ENCODE measurements around the gene GPRIN3. TPM values are rescaled to one million over a fixed set of nuclear protein-coding genes. Genes with fewer than 3 reads are reported as not detected.

Gene GPRIN3
- total RNA-seq, 1 donor from 2014 or later = 25.2 TPM

DNA sequence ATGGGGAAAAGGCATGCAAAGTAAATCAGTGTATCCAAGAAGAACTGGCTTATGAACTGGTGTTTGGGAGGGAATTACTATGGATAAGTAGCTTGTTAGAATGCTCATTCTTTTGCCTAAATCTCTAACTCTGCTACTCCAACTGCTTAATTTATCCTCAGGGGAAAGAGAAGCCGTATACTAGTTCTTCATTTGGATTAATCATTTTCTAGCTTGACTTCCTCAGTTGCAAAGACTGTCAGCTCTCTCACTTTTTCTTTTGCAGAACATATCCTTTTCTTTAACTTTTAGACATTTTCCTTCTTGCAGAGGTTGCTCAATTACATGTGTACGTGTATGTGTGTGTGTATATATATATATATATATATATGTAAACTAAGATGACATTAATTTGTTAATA lies 21.9 kb downstream of the GPRIN3 start:
- ATAC-seq = no peak
- no peaks in the 10 kb centered on the region for H3K9me3 ChIP-seq
- TF ChIP-seq CTCF (IDR thresholded peaks at IDR 0.05) = no peak
- no peak for DNase-seq
- H3K27me3 ChIP-seq = no peaks in the 10 kb centered on the region
- H3K4me3 ChIP-seq = no peak overlapping the region
- intact Hi-C loops (cut with DNase I) = no loop called here
- H3K4me1 ChIP-seq = peaks cover 7% of the 10 kb centered on the region
- peak overlapping the region; percentile 33 for H3K27ac ChIP-seq
- no peaks in the 10 kb centered on the region for H3K36me3 ChIP-seq

GRCh38 chr4:89284828-89285227 lies 22.8 kb downstream of the GPRIN3 start:
- Histone ChIP-seq H3K4me3 (no peak overlapping the region), H3K9me3 (no peaks in the 10 kb centered on the region), H3K36me3 (no peaks in the 10 kb centered on the region), H3K27ac (no peak overlapping the region), H3K4me1 (peaks cover 7% of the 10 kb centered on the region), H3K27me3 (no peaks in the 10 kb centered on the region)
- ATAC-seq (peak; percentile 75), DNase-seq (no peak)
- TF ChIP-seq CTCF (IDR thresholded peaks at IDR 0.05) = no peak
- intact Hi-C loops (cut with DNase I) = no loop called here

- ATAC-seq (no peak), DNase-seq (no peak)
- Histone ChIP-seq H3K27ac (peak overlapping the region; percentile 49), H3K4me3 (no peak overlapping the region), H3K9me3 (no peaks in the 10 kb centered on the region), H3K4me1 (peaks cover 7% of the 10 kb centered on the region), H3K27me3 (no peaks in the 10 kb centered on the region), H3K36me3 (no peaks in the 10 kb centered on the region)
- no peak for TF ChIP-seq CTCF (IDR thresholded peaks at IDR 0.05)
- intact Hi-C loops (cut with DNase I) = no loop called here
These were observed 23.6 kb downstream of the GPRIN3 start for GRCh38 chr4:89284020-89284424.

DNA sequence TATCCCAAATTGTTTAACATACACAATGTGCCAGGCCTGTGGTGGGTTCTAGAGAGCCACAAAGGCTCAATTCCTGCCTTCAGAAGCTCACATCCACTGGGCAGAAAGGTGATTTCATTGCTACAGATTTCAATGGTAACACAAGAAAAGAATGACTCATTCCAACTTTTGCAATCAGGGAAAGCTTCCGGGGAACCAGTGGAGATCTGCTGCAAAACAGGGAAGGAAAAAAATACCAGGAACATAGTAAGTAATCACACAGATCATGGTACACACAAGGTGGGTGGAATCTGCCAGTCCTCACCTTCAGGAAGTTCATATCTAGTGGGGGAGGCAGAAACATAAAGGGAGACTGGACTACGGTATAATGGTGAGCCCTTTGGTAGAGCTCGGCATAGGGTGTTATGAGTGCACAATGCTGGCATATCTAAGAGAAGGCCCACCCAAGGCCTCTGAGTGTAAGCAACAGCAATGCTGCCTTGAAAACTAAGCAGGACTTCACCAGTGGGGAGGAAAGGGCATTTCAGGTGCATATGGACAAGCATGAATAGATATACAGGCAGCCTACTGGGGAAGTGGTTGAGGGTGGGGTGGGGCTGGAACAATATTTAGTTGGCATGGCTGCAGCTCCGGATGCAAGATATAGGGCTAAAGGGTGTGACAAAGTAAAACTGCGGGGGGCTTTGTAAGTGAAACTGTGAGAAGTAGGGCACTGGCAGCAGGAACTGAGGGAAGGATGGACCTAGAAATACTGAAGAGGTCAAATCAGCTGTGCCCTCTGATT lies 24.2 kb downstream of the GPRIN3 start:
- ATAC-seq = peak; percentile 62
- no peak for DNase-seq
- Histone ChIP-seq H3K9me3 (no peaks in the 10 kb centered on the region), H3K4me3 (no peak overlapping the region), H3K27ac (peak overlapping the region; percentile 49), H3K36me3 (no peaks in the 10 kb centered on the region), H3K4me1 (peaks cover 7% of the 10 kb centered on the region), H3K27me3 (no peaks in the 10 kb centered on the region)
- no peak for TF ChIP-seq CTCF (IDR thresholded peaks at IDR 0.05)
- intact Hi-C loops (cut with DNase I) = no loop called here

DNA sequence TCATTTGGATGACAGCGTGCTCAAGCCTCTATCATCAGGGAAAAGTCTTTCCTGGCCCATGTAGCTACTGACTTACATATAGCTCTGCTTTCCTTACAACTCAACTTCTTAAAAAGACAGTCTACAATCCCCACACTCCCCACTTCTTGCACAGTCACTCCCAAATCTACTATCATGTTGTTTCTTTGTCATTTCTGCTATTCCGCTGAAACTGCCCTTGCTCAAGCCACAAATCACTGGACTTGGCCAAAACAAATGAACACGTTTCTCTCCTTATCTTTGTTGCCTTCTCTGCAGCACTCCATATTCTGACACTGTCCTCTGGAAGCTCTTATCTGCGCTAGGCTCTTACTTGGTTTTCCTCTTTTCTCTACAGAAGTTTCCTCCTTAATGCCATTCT lies 28.2 kb downstream of the GPRIN3 start:
- Histone ChIP-seq H3K4me1 (peaks cover 3% of the 10 kb centered on the region), H3K9me3 (no peaks in the 10 kb centered on the region), H3K27ac (no peak overlapping the region), H3K27me3 (no peaks in the 10 kb centered on the region), H3K4me3 (no peak overlapping the region), H3K36me3 (no peaks in the 10 kb centered on the region)
- no peak for TF ChIP-seq CTCF (IDR thresholded peaks at IDR 0.05)
- intact Hi-C loops (cut with DNase I) = no loop called here
- ATAC-seq (no peak), DNase-seq (no peak)
